Measurements from ENCODE around the gene CAP2. TPM values are rescaled to one million over a fixed set of nuclear protein-coding genes. Genes with fewer than 3 reads are reported as not detected.

Gene CAP2
- total RNA-seq, 2 experiments from 2014 or later = not detected

GRCh38 chr6:17476511-17476910 is 83.1 kb downstream of the CAP2 start:
- ChIA-PET POLR2A (no interaction called here), CTCF (no interaction called here)
- Mint-ChIP-seq H3K4me1 (no peaks in the 10 kb centered on the region), H3K27ac (no peak overlapping the region), H3K4me3 (no peak overlapping the region), H3K9me3 (no peaks in the 10 kb centered on the region), H3K36me3 (ENCODE audit: low read depth) (no peaks in the 10 kb centered on the region), H3K27me3 (peaks cover 8% of the 10 kb centered on the region)
- no peak for DNase-seq

GRCh38 chr6:17477356-17477755 is 84.0 kb downstream of the CAP2 start:
- Mint-ChIP-seq H3K36me3 (ENCODE audit: low read depth) (no peaks in the 10 kb centered on the region), H3K9me3 (no peaks in the 10 kb centered on the region), H3K4me3 (no peak overlapping the region), H3K27ac (no peak overlapping the region), H3K27me3 (peaks cover 8% of the 10 kb centered on the region), H3K4me1 (no peaks in the 10 kb centered on the region)
- ChIA-PET CTCF (no interaction called here), POLR2A (no interaction called here)
- no peak for DNase-seq

DNA sequence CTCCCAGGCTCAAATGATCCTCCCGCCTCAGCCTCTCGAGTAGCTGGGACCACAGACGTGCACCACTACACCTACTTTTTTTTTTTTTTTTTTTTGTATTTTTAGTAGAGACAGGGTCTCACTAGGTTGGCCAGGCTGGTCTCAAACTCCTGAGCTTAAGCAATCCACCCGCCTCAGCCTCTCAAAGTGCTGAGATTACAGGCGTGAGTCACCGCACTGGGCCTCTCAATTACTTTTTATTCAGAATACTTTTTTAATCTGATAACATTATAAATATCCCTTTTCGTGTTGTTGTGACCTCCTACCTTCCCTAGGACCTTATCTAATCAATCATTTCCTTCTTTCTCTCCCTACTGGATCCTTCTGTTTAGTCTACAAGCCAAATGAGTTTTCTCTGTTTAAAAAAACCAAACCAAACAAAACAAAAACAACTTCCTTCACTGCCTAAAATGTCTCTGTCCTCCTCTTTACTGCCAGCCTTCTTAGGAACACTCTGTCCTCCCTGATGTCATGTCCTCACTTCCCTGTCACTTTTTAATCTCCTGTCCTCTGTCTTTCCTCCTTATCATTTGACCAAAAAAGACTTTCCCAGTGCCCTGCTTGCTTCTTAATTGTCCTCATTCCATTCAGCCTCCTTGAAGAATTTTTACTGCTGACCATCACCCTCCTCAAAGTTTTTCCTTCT is 85.0 kb downstream of the CAP2 start:
- Mint-ChIP-seq H3K4me3 (no peak overlapping the region), H3K9me3 (no peaks in the 10 kb centered on the region), H3K36me3 (ENCODE audit: low read depth) (no peaks in the 10 kb centered on the region), H3K4me1 (no peaks in the 10 kb centered on the region), H3K27ac (no peak overlapping the region), H3K27me3 (peaks cover 8% of the 10 kb centered on the region)
- POLR2A ChIA-PET = no interaction called here
- no peak for DNase-seq
- CTCF ChIA-PET = no interaction called here

GRCh38 chr6:17478946-17479345 is 85.6 kb downstream of the CAP2 start:
- POLR2A ChIA-PET = no interaction called here
- Mint-ChIP-seq H3K9me3 (no peaks in the 10 kb centered on the region), H3K27me3 (peaks cover 8% of the 10 kb centered on the region), H3K27ac (no peak overlapping the region), H3K4me1 (no peaks in the 10 kb centered on the region), H3K36me3 (ENCODE audit: low read depth) (no peaks in the 10 kb centered on the region), H3K4me3 (no peak overlapping the region)
- CTCF ChIA-PET = no interaction called here
- DNase-seq = no peak

GRCh38 chr6:17480476-17480875 is 87.1 kb downstream of the CAP2 start:
- ChIA-PET POLR2A (no interaction called here), CTCF (interaction anchor here (0.6 kb wide), 1 partner anchor 1178 kb away, joined by 3 read pairs; no protein-coding TSS in a partner anchor)
- H3K4me1 Mint-ChIP-seq = no peaks in the 10 kb centered on the region
- no peak overlapping the region for H3K4me3 Mint-ChIP-seq
- H3K36me3 Mint-ChIP-seq (ENCODE audit: low read depth) = no peaks in the 10 kb centered on the region
- no peaks in the 10 kb centered on the region for H3K9me3 Mint-ChIP-seq
- H3K27ac Mint-ChIP-seq = no peak overlapping the region
- H3K27me3 Mint-ChIP-seq = no peaks in the 10 kb centered on the region
- no peak for DNase-seq

DNA sequence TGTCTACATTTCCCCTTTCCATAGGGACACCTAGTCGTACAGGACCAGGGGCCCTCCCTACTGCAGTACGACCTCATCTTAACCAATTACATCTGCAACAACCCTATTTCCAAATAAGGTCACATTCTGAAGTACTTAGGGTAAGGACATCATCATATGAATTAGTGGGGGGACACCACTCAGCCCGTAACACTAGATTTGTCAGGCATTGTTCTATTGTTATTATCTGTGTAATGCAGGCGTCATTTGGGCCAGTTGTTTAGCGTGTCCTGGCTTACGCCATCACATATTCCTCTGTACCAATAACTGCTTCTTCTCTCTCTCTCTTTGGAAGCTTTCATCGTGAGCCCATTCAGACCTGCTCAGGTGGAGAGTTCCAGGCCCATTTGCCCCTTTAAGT is 89.3 kb downstream of the CAP2 start:
- Mint-ChIP-seq H3K27ac (no peak overlapping the region), H3K27me3 (no peaks in the 10 kb centered on the region), H3K9me3 (no peaks in the 10 kb centered on the region), H3K36me3 (ENCODE audit: low read depth) (no peaks in the 10 kb centered on the region), H3K4me1 (no peaks in the 10 kb centered on the region), H3K4me3 (no peak overlapping the region)
- ChIA-PET POLR2A (no interaction called here), CTCF (no interaction called here)
- no peak for DNase-seq

DNA sequence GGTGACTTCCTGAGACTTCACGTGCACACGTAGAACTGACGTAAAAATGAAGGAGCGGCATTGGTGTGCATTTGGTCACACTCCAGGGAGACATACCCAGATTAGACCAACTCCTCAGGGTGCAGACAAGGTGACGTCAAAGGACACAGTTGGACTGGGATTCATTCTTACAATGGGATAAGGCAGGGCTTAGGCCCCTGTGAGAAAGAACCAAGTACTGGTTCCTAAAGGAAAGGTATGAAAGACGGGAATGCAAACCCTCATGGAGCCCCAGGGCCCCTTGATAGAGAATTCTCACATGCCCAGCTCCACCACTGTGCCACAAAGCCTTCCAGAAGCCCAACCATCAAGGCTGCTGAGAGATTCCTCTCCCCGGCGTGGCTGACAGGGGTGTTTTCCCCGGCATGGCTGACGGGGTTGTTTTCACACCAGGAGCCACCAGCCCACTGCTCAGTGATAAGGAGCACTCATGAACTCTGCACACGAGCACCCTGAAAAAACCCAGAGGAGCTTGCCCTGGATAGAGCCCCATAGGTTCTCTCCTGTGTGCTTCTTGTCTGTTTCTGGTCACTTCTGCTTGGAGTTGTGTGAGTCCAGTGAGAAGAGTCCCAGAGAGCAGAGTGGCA is 90.1 kb downstream of the CAP2 start:
- CTCF ChIA-PET = no interaction called here
- H3K9me3 Mint-ChIP-seq = no peaks in the 10 kb centered on the region
- POLR2A ChIA-PET = no interaction called here
- no peaks in the 10 kb centered on the region for H3K27me3 Mint-ChIP-seq
- DNase-seq = no peak
- no peaks in the 10 kb centered on the region for H3K4me1 Mint-ChIP-seq
- H3K36me3 Mint-ChIP-seq (ENCODE audit: low read depth) = no peaks in the 10 kb centered on the region
- no peak overlapping the region for H3K4me3 Mint-ChIP-seq
- H3K27ac Mint-ChIP-seq = no peak overlapping the region

DNA sequence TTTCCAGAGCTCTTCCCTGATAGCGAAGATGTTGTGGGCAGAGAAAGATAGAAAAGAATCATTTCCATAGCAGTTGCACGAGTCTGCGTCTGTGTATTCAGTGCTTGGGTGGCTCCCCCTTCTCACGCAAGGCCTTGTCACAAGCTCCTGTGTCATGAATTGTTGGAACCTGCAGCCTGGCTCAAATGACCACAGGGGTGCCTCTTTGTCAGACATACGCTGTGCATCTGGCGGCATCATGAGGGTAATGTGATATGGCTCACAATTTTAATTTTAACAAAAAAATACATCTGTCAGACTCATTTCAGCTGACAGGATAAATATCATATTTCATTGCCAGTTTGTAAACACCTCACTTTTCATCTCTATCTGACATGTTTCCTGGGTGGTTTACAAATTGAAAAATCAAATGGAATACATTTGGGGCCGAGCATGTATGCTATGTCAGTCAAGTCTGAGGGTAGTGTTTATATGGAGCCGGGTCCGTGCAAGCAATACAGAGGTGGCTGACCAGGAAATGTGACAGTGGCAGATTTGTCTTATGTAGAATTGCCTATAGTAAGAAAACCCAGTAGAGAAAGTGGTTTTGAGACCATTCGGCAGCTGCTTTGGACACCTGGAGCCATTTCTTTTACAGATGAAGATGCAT is 90.9 kb downstream of the CAP2 start:
- ChIA-PET CTCF (no interaction called here), POLR2A (no interaction called here)
- Mint-ChIP-seq H3K4me1 (no peaks in the 10 kb centered on the region), H3K9me3 (no peaks in the 10 kb centered on the region), H3K36me3 (ENCODE audit: low read depth) (no peaks in the 10 kb centered on the region), H3K27me3 (no peaks in the 10 kb centered on the region), H3K27ac (no peak overlapping the region), H3K4me3 (no peak overlapping the region)
- no peak for DNase-seq

DNA sequence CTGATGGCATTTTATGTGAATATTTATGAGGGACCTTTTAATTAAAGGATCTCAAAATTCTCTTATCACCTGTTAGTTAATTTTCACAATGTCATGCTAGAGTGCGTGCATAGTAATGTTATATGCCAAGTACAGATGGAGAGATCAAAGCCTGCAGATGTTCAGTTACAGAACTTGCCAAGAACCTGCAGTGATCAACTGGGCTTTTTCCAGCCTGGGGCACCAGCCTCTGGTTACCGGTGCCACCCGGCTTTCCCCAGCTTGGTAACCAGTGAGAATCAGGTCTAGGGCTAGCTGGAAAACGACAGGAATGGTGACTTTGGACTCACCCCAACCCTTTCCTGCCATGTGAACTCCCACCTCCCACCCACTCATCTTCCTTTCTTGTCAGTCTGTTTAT is 91.8 kb downstream of the CAP2 start:
- Mint-ChIP-seq H3K4me3 (no peak overlapping the region), H3K27ac (no peak overlapping the region), H3K27me3 (no peaks in the 10 kb centered on the region), H3K9me3 (no peaks in the 10 kb centered on the region), H3K36me3 (ENCODE audit: low read depth) (no peaks in the 10 kb centered on the region), H3K4me1 (no peaks in the 10 kb centered on the region)
- ChIA-PET POLR2A (no interaction called here), CTCF (no interaction called here)
- no peak for DNase-seq

DNA sequence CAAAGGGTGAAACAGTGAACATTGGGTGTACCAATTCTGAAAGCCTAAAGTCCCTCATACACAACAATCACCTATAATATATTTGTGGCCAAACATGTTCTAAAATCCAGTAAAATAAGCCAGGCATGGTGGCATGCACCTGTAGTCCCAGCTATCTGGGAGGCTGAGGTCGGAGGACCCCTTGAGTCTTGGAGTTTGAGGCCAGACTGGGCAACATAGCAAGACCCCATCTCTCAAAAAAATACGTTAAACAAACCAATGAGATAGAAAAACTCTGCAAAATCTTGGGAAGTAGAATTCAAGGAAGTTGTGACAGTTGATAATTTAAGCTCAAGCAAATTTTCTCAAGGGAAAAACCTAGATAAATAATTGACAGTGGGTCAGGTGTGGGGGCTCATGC is 92.6 kb downstream of the CAP2 start:
- peaks cover under 1% of the 10 kb centered on the region for H3K27me3 Mint-ChIP-seq
- peaks cover under 1% of the 10 kb centered on the region for H3K4me1 Mint-ChIP-seq
- H3K4me3 Mint-ChIP-seq = no peak overlapping the region
- H3K9me3 Mint-ChIP-seq = no peaks in the 10 kb centered on the region
- no peaks in the 10 kb centered on the region for H3K36me3 Mint-ChIP-seq (ENCODE audit: low read depth)
- CTCF ChIA-PET = no interaction called here
- no peak overlapping the region for H3K27ac Mint-ChIP-seq
- DNase-seq = no peak
- POLR2A ChIA-PET = no interaction called here

DNA sequence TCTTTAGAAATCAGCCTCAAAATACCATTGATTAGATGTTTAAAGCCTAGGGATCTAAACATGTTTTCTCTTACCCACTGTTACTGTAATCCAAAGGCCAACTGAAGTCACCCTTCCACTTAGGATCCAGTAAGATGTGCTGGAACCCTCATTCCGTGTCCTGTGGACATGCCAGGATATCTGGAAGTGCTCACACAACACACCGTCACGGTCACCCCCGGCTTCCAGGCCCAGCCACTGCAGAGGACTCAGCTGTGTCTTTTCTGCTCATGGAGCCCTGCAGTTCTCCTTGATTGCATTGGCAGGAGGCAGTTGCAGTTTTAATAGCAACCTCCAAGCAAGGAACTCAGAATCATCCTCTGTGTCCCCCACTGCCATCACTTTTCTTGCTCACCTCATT is 93.3 kb downstream of the CAP2 start:
- CTCF ChIA-PET = no interaction called here
- Mint-ChIP-seq H3K4me3 (no peak overlapping the region), H3K4me1 (peaks cover 5% of the 10 kb centered on the region), H3K36me3 (ENCODE audit: low read depth) (no peaks in the 10 kb centered on the region), H3K27me3 (peaks cover 6% of the 10 kb centered on the region), H3K27ac (no peak overlapping the region), H3K9me3 (no peaks in the 10 kb centered on the region)
- DNase-seq = no peak
- POLR2A ChIA-PET = no interaction called here

DNA sequence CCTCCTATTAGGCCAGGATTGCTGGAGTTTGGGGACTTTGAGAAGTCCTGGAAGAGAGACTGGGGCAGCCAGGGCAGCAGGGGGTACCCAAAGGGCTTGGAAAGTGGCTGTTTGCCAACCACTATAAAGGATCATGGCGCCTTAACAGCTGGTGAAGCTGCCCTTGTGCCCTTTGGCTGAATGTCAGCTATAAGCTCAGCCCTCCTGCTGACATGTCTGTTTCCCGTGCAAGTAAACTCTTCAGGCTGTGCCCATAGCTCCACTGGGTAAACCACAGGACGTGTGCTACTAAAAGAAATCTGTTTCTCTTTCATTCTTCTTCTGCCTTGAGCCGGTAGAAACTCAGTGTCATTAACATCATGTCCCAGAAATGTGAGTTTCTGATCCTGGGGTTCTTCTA is 97.3 kb downstream of the CAP2 start:
- H3K4me1 Mint-ChIP-seq = peaks cover 5% of the 10 kb centered on the region
- H3K9me3 Mint-ChIP-seq = no peaks in the 10 kb centered on the region
- no peak overlapping the region for H3K27ac Mint-ChIP-seq
- H3K27me3 Mint-ChIP-seq = peaks cover 21% of the 10 kb centered on the region
- ChIA-PET POLR2A (no interaction called here), CTCF (interaction anchor here (0.6 kb wide), 1 partner anchor 18 kb away, joined by 3 read pairs; no protein-coding TSS in a partner anchor)
- DNase-seq = peak; percentile 6
- H3K4me3 Mint-ChIP-seq = no peak overlapping the region
- no peaks in the 10 kb centered on the region for H3K36me3 Mint-ChIP-seq (ENCODE audit: low read depth)

DNA sequence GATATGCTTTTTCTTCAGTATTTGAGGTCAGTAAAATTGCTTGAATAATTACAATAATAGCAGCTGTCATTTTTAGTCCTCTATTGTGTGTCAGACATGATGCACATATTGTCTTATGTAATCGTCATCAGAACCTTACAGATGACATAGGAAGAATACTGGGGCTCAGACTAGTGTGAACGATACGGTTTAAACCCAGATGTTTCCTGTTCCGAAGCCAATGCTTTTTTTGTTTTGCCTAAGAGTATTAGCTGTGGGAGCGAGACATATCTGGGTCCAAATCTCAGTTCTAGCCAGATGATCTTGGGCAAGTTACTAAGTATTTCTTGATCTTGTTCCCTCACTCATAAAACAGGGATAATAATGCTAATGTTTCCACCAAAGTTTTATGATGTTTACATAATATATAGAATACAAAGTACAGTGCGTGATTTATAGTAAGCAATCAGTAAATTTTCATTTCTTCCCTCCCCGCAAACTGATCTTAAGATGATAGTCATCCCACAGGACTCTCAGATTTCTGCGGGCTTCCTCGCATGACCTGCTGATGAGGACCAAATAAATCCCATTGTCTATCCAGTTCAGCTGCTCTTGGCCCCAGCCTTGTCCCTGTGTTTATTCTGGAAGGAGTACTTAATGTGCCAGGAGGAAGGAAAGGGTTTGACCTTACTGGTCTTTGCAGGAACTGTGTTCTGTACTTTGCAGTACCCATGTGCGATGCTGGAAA is 98.2 kb downstream of the CAP2 start:
- no peak overlapping the region for H3K4me3 Mint-ChIP-seq
- H3K27ac Mint-ChIP-seq = no peak overlapping the region
- H3K36me3 Mint-ChIP-seq (ENCODE audit: low read depth) = no peaks in the 10 kb centered on the region
- no peaks in the 10 kb centered on the region for H3K9me3 Mint-ChIP-seq
- peaks cover 5% of the 10 kb centered on the region for H3K4me1 Mint-ChIP-seq
- no peak for DNase-seq
- H3K27me3 Mint-ChIP-seq = peaks cover 21% of the 10 kb centered on the region
- ChIA-PET POLR2A (no interaction called here), CTCF (no interaction called here)

Measured in activated CD4-positive, alpha-beta T cell treated with anti-CD3 and anti-CD28 coated beads, Interleukin-2, amount 10 ng/mL, durations not matched to agents 7 days and 5 days (primary cell).